ENCODE data around the gene NOL7. TPM values are rescaled to one million over a fixed set of nuclear protein-coding genes. Genes with fewer than 3 reads are reported as not detected.

Gene NOL7
- total RNA-seq, 1 donor from 2014 or later = 79.5 TPM

GRCh38 chr6:13575377-13575775 is 39.8 kb upstream of the NOL7 start:
- Histone ChIP-seq H3K27me3 (no peaks in the 10 kb centered on the region), H3K9ac (no peak overlapping the region), H3K9me3 (ENCODE audit: low read depth) (no peaks in the 10 kb centered on the region), H3K4me2 (peak overlapping the region; percentile 76), H3K27ac (no peak overlapping the region), H3K4me3 (peak overlapping the region; percentile 64), H3K79me2 (ENCODE audit: low read depth) (peaks cover 28% of the 10 kb centered on the region), H3K4me1 (peaks cover 22% of the 10 kb centered on the region), H3K36me3 (no peaks in the 10 kb centered on the region), H2AFZ (replicated peaks) (no peak overlapping the region), H4K20me1 (ENCODE audit: low read depth) (no peaks in the 10 kb centered on the region), H3F3A (ENCODE audit: low read depth) (peaks cover 39% of the 10 kb centered on the region)
- H3K9me3 Mint-ChIP-seq = peaks cover 6% of the 10 kb centered on the region
- TF ChIP-seq CTCF (IDR thresholded peaks at IDR 0.05) = peak; percentile 90
- no peak for TF ChIP-seq EZH2 (IDR thresholded peaks at IDR 0.05)
- peaks cover 6% of the 10 kb centered on the region for H3K27me3 Mint-ChIP-seq (ENCODE audit: insufficient read depth, low read depth)
- H3K27ac Mint-ChIP-seq = peak overlapping the region; percentile 98
- peak overlapping the region; percentile 96 for H3K4me3 Mint-ChIP-seq
- H3K36me3 Mint-ChIP-seq = peaks cover 7% of the 10 kb centered on the region
- H3K4me1 Mint-ChIP-seq = peaks cover 22% of the 10 kb centered on the region
- no peak for DNase-seq (ENCODE audit: low spot score)

- peaks cover 39% of the 10 kb centered on the region for H3F3A ChIP-seq (ENCODE audit: low read depth)
- no peak overlapping the region for H3K27ac ChIP-seq
- Mint-ChIP-seq H3K27ac (no peak overlapping the region), H3K4me1 (peaks cover 22% of the 10 kb centered on the region), H3K4me3 (peak overlapping the region; percentile 68), H3K9me3 (peaks cover 6% of the 10 kb centered on the region), H3K27me3 (ENCODE audit: insufficient read depth, low read depth) (peaks cover 3% of the 10 kb centered on the region), H3K36me3 (peaks cover 7% of the 10 kb centered on the region)
- no peak overlapping the region for H3K9ac ChIP-seq
- H3K4me2 ChIP-seq = no peak overlapping the region
- DNase-seq (ENCODE audit: low spot score) = no peak
- H4K20me1 ChIP-seq (ENCODE audit: low read depth) = no peaks in the 10 kb centered on the region
- no peaks in the 10 kb centered on the region for H3K9me3 ChIP-seq (ENCODE audit: low read depth)
- no peak overlapping the region for H3K4me3 ChIP-seq
- H3K36me3 ChIP-seq = no peaks in the 10 kb centered on the region
- H3K4me1 ChIP-seq = peaks cover 22% of the 10 kb centered on the region
- TF ChIP-seq EZH2 (IDR thresholded peaks at IDR 0.05) = no peak
- no peak overlapping the region for H2AFZ ChIP-seq (replicated peaks)
- no peaks in the 10 kb centered on the region for H3K27me3 ChIP-seq
- peaks cover 28% of the 10 kb centered on the region for H3K79me2 ChIP-seq (ENCODE audit: low read depth)
These were observed 39.1 kb upstream of the NOL7 start for GRCh38 chr6:13576017-13576416.

GRCh38 chr6:13577926-13578325 is 37.2 kb upstream of the NOL7 start:
- H3K36me3 Mint-ChIP-seq = peaks cover 10% of the 10 kb centered on the region
- H3K27ac ChIP-seq = no peak overlapping the region
- TF ChIP-seq EZH2phosphoT487 (IDR thresholded peaks at IDR 0.05) = no peak
- no peak for TF ChIP-seq CTCF (IDR thresholded peaks at IDR 0.05)
- no peak for TF ChIP-seq EZH2 (IDR thresholded peaks at IDR 0.05)
- no peaks in the 10 kb centered on the region for H3K27me3 ChIP-seq
- peaks cover 6% of the 10 kb centered on the region for H3K9me3 Mint-ChIP-seq
- DNase-seq (ENCODE audit: low spot score) = no peak
- H3K36me3 ChIP-seq = no peaks in the 10 kb centered on the region
- peaks cover 31% of the 10 kb centered on the region for H3F3A ChIP-seq (ENCODE audit: low read depth)
- no peaks in the 10 kb centered on the region for H3K9me3 ChIP-seq (ENCODE audit: low read depth)
- H2AFZ ChIP-seq (replicated peaks) = no peak overlapping the region
- peaks cover 13% of the 10 kb centered on the region for H3K4me1 Mint-ChIP-seq
- H3K4me3 ChIP-seq = no peak overlapping the region
- H3K4me2 ChIP-seq = no peak overlapping the region
- H3K9ac ChIP-seq = no peak overlapping the region
- H3K4me1 ChIP-seq = peaks cover 13% of the 10 kb centered on the region
- no peak overlapping the region for H3K4me3 Mint-ChIP-seq
- peaks cover 2% of the 10 kb centered on the region for H3K27me3 Mint-ChIP-seq (ENCODE audit: insufficient read depth, low read depth)
- H3K79me2 ChIP-seq (ENCODE audit: low read depth) = peaks cover 28% of the 10 kb centered on the region
- no peaks in the 10 kb centered on the region for H4K20me1 ChIP-seq (ENCODE audit: low read depth)
- no peak overlapping the region for H3K27ac Mint-ChIP-seq

- H3K27me3 Mint-ChIP-seq (ENCODE audit: insufficient read depth, low read depth) = peaks cover 4% of the 10 kb centered on the region
- peaks cover 6% of the 10 kb centered on the region for H3K9me3 Mint-ChIP-seq
- TF ChIP-seq EZH2 (IDR thresholded peaks at IDR 0.05) = no peak
- TF ChIP-seq CTCF (IDR thresholded peaks at IDR 0.05) = no peak
- no peak for TF ChIP-seq EZH2phosphoT487 (IDR thresholded peaks at IDR 0.05)
- no peak for DNase-seq (ENCODE audit: low spot score)
- Histone ChIP-seq H2AFZ (replicated peaks) (no peak overlapping the region), H3K4me3 (no peak overlapping the region), H3K9ac (no peak overlapping the region), H3K27me3 (no peaks in the 10 kb centered on the region), H3K36me3 (no peaks in the 10 kb centered on the region), H3F3A (ENCODE audit: low read depth) (peaks cover 12% of the 10 kb centered on the region), H3K4me1 (peaks cover 5% of the 10 kb centered on the region), H4K20me1 (ENCODE audit: low read depth) (no peaks in the 10 kb centered on the region), H3K27ac (no peak overlapping the region), H3K79me2 (ENCODE audit: low read depth) (peaks cover 28% of the 10 kb centered on the region), H3K9me3 (ENCODE audit: low read depth) (no peaks in the 10 kb centered on the region), H3K4me2 (no peak overlapping the region)
- H3K36me3 Mint-ChIP-seq = peaks cover 17% of the 10 kb centered on the region
- H3K27ac Mint-ChIP-seq = no peak overlapping the region
- peaks cover 5% of the 10 kb centered on the region for H3K4me1 Mint-ChIP-seq
- H3K4me3 Mint-ChIP-seq = no peak overlapping the region
These were observed 35.2 kb upstream of the NOL7 start for GRCh38 chr6:13579911-13580310.

Data from neural progenitor cell (in vitro differentiated cells).